ENCODE results near the gene GPR84. TPM values are rescaled to one million over a fixed set of nuclear protein-coding genes. Genes with fewer than 3 reads are reported as not detected.

The GPR84 gene
- 0.13 TPM in 1 of 2 replicates, not detected in the other for total RNA-seq

DNA sequence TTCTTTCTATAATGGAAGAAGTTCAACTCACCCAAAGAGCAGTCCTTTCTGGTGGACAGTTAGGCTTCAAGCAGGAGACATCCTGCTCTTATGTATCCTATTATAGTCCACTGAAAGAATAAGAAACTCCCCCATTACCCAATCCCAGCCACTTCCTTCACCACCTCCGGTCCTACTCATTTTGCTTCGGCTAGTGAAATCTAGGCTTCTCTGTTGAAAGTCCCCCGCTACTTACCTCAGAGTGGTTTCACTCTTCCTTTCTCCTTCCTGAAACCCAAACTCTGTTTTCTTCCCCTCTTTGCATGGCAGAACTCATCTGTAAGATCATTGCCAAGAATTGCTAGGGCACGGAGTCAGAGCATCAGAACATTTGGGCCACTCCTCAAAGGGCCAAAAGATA, at the start of gene GPR84:
GPR84 (minus strand) TSS at position 74 of the 400 bp plus-strand sequence. CDS start 635 bp downstream, outside the sequence.

GRCh38 chr12:54384591-54385041, 20.3 kb upstream of the GPR84 start, which contains the start of gene ZNF385A:
Gene ZNF385A, minus strand, starts transcription at chr12:54384733. Its CDS starts 219 bp downstream, at chr12:54384514.

GRCh38 chr12:54324617-54325441, 39.5 kb downstream of the GPR84 start, which contains the start of gene COPZ1:
Gene COPZ1, plus strand, starts transcription at chr12:54325131. Its CDS starts 33 bp downstream, at chr12:54325164.

Other genes with a start within 250 kb of the GPR84 start
- gene SMUG1, start 175.5 kb downstream of the GPR84 start, total RNA-seq = 44.2 and 62.0 TPM in 2 replicates
- gene CBX5, start 84.4 kb downstream of the GPR84 start, total RNA-seq = 53.9 and 59.6 TPM in 2 replicates
- gene HNRNPA1, start 83.8 kb downstream of the GPR84 start, total RNA-seq = 450 and 1,453 TPM in 2 replicates
- not detected in 2 replicates for gene NFE2, start 63.5 kb downstream of the GPR84 start, total RNA-seq
- 132 and 144 TPM in 2 replicates for gene COPZ1, start 39.4 kb downstream of the GPR84 start, total RNA-seq
- 3.2 and 13.9 TPM in 2 replicates for gene ZNF385A, start 20.2 kb upstream of the GPR84 start, total RNA-seq
- gene ITGA5, start 54.8 kb upstream of the GPR84 start, total RNA-seq = 127 and 621 TPM in 2 replicates
- gene GTSF1, start 109.1 kb upstream of the GPR84 start, total RNA-seq = not detected in 2 replicates
- gene NCKAP1L, start 133.3 kb upstream of the GPR84 start, total RNA-seq = under 0.01 TPM in 1 of 2 replicates, not detected in the other
- not detected in 2 replicates for gene PDE1B, start 185.1 kb upstream of the GPR84 start, total RNA-seq
- gene PPP1R1A, start 224.2 kb upstream of the GPR84 start, total RNA-seq = not detected in 2 replicates